Keratinocyte (primary cell): ENCODE measurements around the gene C1orf50. TPM values are rescaled to one million over a fixed set of nuclear protein-coding genes. Genes with fewer than 3 reads are reported as not detected.

Source experiments
- DNase-seq: peaks from one replicate; pipeline ENCODE4 v3.0.0-alpha.2; 2011; ENCODE audit warnings: low read depth, missing footprints, low spot score
- FAIRE-seq: peaks from 2 replicates; lab custom pipeline; 2011; peaks lifted over from hg19 to GRCh38; lab: Jason Lieb, UNC
- H2AFZ ChIP-seq: 2 replicates; pipeline ENCODE4 v1.6.0; 2012; ENCODE audit warnings: low read length, control low read depth, inconsistent platforms; ENCODE audit not compliant: control insufficient read depth
- H3K27ac ChIP-seq: 2 replicates; pipeline ENCODE4 v1.5.1; 2011; ENCODE audit warnings: low read length; ENCODE audit not compliant: control insufficient read depth, insufficient read depth
- H3K27me3 ChIP-seq: 3 replicates; pipeline ENCODE4 v1.6.0; 2011; ENCODE audit warnings: low read length; ENCODE audit not compliant: control insufficient read depth, insufficient read depth; ENCODE audit errors: extremely low read depth
- H3K36me3 ChIP-seq, 2 experiments: 2 replicates in 1 of 2; 3 replicates in 1 of 2; pipeline ENCODE4 v1.5.1; 2011; ENCODE audit warnings: low read length in 2 of 2, mild to moderate bottlenecking in 1 of 2; ENCODE audit not compliant: control insufficient read depth in 2 of 2, insufficient read depth in 2 of 2; ENCODE audit errors: extremely low read depth in 1 of 2
- H3K4me1 ChIP-seq: 3 replicates; pipeline ENCODE4 v1.5.1; 2011; ENCODE audit warnings: low read length; ENCODE audit not compliant: control insufficient read depth, insufficient read depth; ENCODE audit errors: extremely low read depth
- H3K4me2 ChIP-seq: 3 replicates; pipeline ENCODE4 v1.6.0; 2011; ENCODE audit warnings: low read depth, low read length; ENCODE audit not compliant: control insufficient read depth, insufficient read depth; ENCODE audit errors: extremely low read depth
- H3K4me3 ChIP-seq, 3 experiments: fragments of 200-600 bp in 1 of 3; sonication (generic) in 1 of 3; 2 replicates in 2 of 3; 3 replicates in 1 of 3; pipeline ENCODE4 v1.5.1; 2011 to 2016; ENCODE audit warnings: low read length in 3 of 3, mild to moderate bottlenecking in 3 of 3, control low read depth in 2 of 3, inconsistent platforms in 1 of 3, low read depth in 1 of 3, mixed read lengths in 1 of 3, mixed run types in 1 of 3, moderate library complexity in 1 of 3; ENCODE audit not compliant: control insufficient read depth in 2 of 3, insufficient read depth in 2 of 3; ENCODE audit errors: extremely low read depth in 1 of 3
- H3K79me2 ChIP-seq: 2 replicates; pipeline ENCODE4 v1.6.0; 2012; ENCODE audit warnings: low read length; ENCODE audit not compliant: control insufficient read depth, insufficient read depth
- H3K9ac ChIP-seq: 3 replicates; pipeline ENCODE4 v1.6.0; 2011; ENCODE audit warnings: low read length; ENCODE audit not compliant: control insufficient read depth, insufficient read depth; ENCODE audit errors: extremely low read depth
- H3K9me1 ChIP-seq: 3 replicates; pipeline ENCODE4 v1.6.0; 2011; ENCODE audit warnings: low read length; ENCODE audit not compliant: control insufficient read depth, insufficient read depth; ENCODE audit errors: extremely low read depth
- H3K9me3 ChIP-seq: 2 replicates; pipeline ENCODE4 v1.5.1; 2012; ENCODE audit warnings: low read depth, low read length; ENCODE audit not compliant: control insufficient read depth
- H4K20me1 ChIP-seq: 3 replicates; pipeline ENCODE4 v1.6.0; 2011; ENCODE audit warnings: low read length; ENCODE audit not compliant: control insufficient read depth, insufficient read depth; ENCODE audit errors: extremely low read depth
- EZH2 ChIP-seq: IDR thresholded peaks from one replicate; pipeline ENCODE4 v1.6.1; 2012; ENCODE audit warnings: inconsistent platforms, mild to moderate bottlenecking, low read length, moderate library complexity
- dilution Hi-C: fragments of 300-500 bp; cut with MboI; formaldehyde crosslinking; loops from one replicate; pipeline ENCODE4 v1.7.0; 2020; ENCODE audit warnings: low sequenced_read_pairs; ENCODE audit not compliant: extremely low pct_ligation_motif_present
- polyA plus RNA-seq, 5 experiments: library from polyadenylated mRNA; depleted of rRNA in 3 of 5; stranded (reverse) in 3 of 5; stranded (forward) in 1 of 5; unstranded in 1 of 5; fragments of >200 nt; gene quantifications; 1 replicate in 1 of 5; 2 replicates in 3 of 5; 3 replicates in 1 of 5; pipeline versions ENCODE4 v1.2.1 to v1.2.3, GENCODE V29; 2011 to 2012; ENCODE audit warnings: missing spikeins in 2 of 5, low read depth in 1 of 5, low replicate concordance in 1 of 5
- TF ChIP-seq, protein P1 (sequence below), 3 experiments: IDR thresholded peaks in 1 of 3; conservative IDR thresholded peaks in 1 of 3; optimal IDR thresholded peaks in 1 of 3; 2 replicates in 2 of 3; 3 replicates in 1 of 3; pipeline versions ENCODE3 to v1.5.1; 2011; ENCODE audit warnings: low read length in 3 of 3, mild to moderate bottlenecking in 3 of 3, moderate library complexity in 2 of 3, control low read depth in 1 of 3, inconsistent platforms in 1 of 3; ENCODE audit not compliant: insufficient read depth in 2 of 3; ENCODE audit errors: extremely low read depth in 1 of 3

C1orf50 gene
- polyA plus RNA-seq, 1 donor (not counting 4 experiments of a cell fraction or from before 2014, with no cell fraction given): 9.6 TPM

DNA sequence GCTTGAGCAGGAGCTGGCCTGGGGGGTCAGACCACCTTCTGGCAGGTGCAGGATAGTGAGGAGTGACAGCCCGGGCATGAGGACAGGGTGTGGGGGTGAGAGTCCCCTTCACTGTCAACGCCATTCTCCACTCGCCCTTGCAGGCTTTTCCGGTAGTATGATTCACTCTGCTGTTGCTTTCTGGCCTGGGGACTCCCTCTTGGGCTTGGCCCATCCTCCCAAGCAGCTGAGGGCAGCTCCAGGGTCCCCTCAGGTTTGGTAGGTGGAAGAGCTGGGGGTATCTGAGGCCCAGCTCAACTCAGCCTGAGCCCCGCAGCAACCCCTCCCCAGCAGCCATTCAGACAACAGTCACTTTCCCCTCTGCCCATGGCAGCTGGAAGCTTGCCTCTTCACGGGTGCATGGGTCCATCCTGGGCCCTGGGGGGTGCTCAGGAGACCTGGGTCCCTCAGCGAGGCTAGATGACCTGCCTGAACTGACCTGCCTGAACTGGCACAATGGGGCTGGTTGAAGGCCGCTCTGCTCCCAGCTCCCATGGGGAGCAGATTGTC lies 28.3 kb upstream of the C1orf50 start:
- dilution Hi-C loops: no loop called here
- no peak overlapping the region for H3K4me2 ChIP-seq
- H3K36me3 ChIP-seq: no peaks in the 10 kb centered on the region
- H3K27ac ChIP-seq: no peak overlapping the region
- DNase-seq (no peak), FAIRE-seq (no peak)
- peaks cover 2% of the 10 kb centered on the region for H3K9me1 ChIP-seq
- H3K9me3 ChIP-seq: no peaks in the 10 kb centered on the region
- no peak for TF ChIP-seq EZH2
- TF ChIP-seq, protein P1, sequence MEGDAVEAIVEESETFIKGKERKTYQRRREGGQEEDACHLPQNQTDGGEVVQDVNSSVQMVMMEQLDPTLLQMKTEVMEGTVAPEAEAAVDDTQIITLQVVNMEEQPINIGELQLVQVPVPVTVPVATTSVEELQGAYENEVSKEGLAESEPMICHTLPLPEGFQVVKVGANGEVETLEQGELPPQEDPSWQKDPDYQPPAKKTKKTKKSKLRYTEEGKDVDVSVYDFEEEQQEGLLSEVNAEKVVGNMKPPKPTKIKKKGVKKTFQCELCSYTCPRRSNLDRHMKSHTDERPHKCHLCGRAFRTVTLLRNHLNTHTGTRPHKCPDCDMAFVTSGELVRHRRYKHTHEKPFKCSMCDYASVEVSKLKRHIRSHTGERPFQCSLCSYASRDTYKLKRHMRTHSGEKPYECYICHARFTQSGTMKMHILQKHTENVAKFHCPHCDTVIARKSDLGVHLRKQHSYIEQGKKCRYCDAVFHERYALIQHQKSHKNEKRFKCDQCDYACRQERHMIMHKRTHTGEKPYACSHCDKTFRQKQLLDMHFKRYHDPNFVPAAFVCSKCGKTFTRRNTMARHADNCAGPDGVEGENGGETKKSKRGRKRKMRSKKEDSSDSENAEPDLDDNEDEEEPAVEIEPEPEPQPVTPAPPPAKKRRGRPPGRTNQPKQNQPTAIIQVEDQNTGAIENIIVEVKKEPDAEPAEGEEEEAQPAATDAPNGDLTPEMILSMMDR (optimal IDR thresholded peaks at IDR 0.05 in 1 of 3, IDR thresholded peaks at IDR 0.05 in 1 of 3, conservative IDR thresholded peaks at IDR 0.05 in 1 of 3; ENCODE audit: extremely low read depth in 1 of 3, insufficient read depth in 2 of 3, low read length in 3 of 3): no peak
- peaks cover 44% of the 10 kb centered on the region for H3K4me1 ChIP-seq
- no peak overlapping the region for H3K4me3 ChIP-seq
- no peaks in the 10 kb centered on the region for H3K27me3 ChIP-seq
- no peaks in the 10 kb centered on the region for H4K20me1 ChIP-seq
- no peaks in the 10 kb centered on the region for H3K79me2 ChIP-seq
- H3K9ac ChIP-seq: no peak overlapping the region
- no peak overlapping the region for H2AFZ ChIP-seq

DNA sequence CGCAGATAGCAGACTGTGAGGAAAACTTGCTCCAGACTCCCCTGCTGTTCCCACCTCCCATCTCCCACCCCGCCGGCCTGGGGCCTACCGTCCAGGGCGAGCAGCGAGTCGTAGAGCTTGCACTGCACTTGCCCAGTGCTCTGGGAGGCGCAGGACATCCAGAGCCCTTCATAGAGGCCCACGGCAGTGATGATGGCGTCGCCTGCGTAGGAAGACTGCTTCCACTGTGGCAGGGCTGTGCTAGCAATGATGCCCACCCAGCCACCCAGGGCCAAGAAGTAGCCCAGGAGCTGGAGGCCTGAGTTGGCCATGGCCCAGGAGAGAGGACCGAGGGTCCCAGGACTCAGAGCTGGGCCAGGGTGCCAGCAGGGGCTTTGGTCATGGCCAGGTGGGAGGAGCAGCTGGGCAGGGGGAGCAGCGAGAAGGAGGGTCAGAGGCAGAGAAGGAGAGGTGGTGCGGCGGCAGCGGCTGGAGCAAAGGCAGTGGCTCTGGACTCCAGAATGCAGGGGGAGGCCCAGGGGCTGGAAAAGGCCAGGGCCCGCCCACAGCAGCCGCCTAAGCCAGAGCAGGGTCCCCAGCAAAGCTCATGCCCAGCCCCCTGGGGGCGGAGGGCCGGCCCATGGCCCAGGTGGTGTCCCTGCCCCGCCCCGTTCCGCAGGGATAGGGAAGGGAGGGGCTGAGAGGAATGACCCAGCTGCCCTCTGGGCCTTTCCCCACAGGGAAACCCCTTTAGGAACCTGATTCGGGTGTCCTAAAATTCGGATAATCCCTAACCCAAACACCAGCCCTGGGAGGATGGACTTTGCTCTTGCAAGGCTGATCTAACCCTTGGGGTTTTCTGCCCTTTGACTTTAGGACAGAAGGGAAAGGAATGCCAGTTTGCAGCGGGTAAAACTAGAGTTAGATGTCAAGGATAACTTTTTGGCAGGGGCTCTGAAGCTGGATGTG lies 27.0 kb upstream of the C1orf50 start, which contains the start of gene CLDN19:
Gene CLDN19, minus strand, starts transcription at position 484 of the 948 bp plus-strand sequence. Its CDS starts 173 bp downstream, at position 311.
- dilution Hi-C loops: no loop called here
- FAIRE-seq: no peak
- H2AFZ ChIP-seq: no peak within 1 kb of the TSS
- H3K4me1 ChIP-seq: peaks cover 48% of the 10 kb centered on the region
- H3K27ac ChIP-seq: no peak within 1 kb of the TSS
- no peaks in the 10 kb centered on the region for H3K27me3 ChIP-seq
- no peak within 1 kb of the TSS for H3K4me2 ChIP-seq
- TF ChIP-seq, protein P1 (optimal IDR thresholded peaks at IDR 0.05 in 1 of 3, IDR thresholded peaks at IDR 0.05 in 1 of 3, conservative IDR thresholded peaks at IDR 0.05 in 1 of 3; ENCODE audit: extremely low read depth in 1 of 3, insufficient read depth in 2 of 3, low read length in 3 of 3): no peak
- TF ChIP-seq EZH2: no peak
- H3K36me3 ChIP-seq: no peaks in the 10 kb centered on the region
- H3K9me3 ChIP-seq: no peaks in the 10 kb centered on the region
- no peak within 1 kb of the TSS for H3K4me3 ChIP-seq
- H3K9ac ChIP-seq: no peak within 1 kb of the TSS
- no peak for DNase-seq
- H3K79me2 ChIP-seq: no peaks in the 10 kb centered on the region
- no peaks in the 10 kb centered on the region for H4K20me1 ChIP-seq
- peaks cover 2% of the 10 kb centered on the region for H3K9me1 ChIP-seq
